ENCODE data around the gene NFATC1. TPM values are rescaled to one million over a fixed set of nuclear protein-coding genes. Genes with fewer than 3 reads are reported as not detected.

The NFATC1 gene
- total RNA-seq, 4 donors from 2014 or later, result 7.1 to 74.7 (median 28.4) TPM

DNA sequence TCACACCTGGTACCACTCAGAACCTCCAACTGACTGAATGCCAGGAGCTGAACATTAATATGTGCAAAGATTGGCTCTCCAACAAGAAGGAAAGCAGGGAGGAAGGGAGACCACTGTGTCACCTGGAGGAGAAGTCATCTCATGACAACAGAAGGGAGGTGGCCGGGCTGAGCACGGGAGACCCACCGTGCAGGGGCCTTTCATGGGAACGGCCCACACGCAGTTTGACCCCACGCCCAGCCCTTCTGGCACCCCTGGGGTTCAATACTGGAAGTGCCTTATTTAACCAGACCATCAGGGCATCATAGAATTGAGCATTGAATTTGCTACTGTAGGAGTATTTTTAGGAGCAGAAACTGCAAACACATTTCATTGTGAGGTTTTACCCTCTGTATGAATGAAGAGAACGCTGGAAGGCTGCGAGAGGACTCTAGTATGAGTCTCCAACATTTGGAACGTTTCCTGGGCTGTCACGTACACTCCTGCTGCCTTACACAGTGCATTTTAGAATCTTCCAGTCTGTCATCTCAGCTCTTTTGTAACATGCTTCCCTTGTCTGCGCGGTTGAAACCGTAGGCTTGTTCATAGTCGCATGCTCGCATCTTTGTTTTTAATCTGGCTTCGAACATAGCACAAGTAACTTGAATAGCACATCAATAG lies 132.1 kb downstream of the NFATC1 start:
- peaks cover 0 to 15% of the 10 kb centered on the region in 2 donors for H3K36me3 ChIP-seq
- DNase-seq (no peak), ATAC-seq (no peak)
- H3K4me3 ChIP-seq, result no peak overlapping the region
- no peaks in the 10 kb centered on the region for H3K9me3 ChIP-seq
- TF ChIP-seq, protein P1, sequence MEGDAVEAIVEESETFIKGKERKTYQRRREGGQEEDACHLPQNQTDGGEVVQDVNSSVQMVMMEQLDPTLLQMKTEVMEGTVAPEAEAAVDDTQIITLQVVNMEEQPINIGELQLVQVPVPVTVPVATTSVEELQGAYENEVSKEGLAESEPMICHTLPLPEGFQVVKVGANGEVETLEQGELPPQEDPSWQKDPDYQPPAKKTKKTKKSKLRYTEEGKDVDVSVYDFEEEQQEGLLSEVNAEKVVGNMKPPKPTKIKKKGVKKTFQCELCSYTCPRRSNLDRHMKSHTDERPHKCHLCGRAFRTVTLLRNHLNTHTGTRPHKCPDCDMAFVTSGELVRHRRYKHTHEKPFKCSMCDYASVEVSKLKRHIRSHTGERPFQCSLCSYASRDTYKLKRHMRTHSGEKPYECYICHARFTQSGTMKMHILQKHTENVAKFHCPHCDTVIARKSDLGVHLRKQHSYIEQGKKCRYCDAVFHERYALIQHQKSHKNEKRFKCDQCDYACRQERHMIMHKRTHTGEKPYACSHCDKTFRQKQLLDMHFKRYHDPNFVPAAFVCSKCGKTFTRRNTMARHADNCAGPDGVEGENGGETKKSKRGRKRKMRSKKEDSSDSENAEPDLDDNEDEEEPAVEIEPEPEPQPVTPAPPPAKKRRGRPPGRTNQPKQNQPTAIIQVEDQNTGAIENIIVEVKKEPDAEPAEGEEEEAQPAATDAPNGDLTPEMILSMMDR (IDR thresholded peaks at IDR 0.05 in 4 of 5, conservative IDR thresholded peaks at IDR 0.05 in 1 of 5), result no peak
- no peak for TF ChIP-seq POLR2A (IDR thresholded peaks at IDR 0.05)
- intact Hi-C loops (cut with DNase I; ENCODE audit: low total_unique reads), result loop anchor here (1.0 to 5.0 kb wide), 2 partner anchors 130 to 147 kb away; partner anchors contain the start of gene NFATC1
- in situ Hi-C loops (cut with MboI; ENCODE audit: low sequenced_read_pairs in 4 of 4), result loop anchor here in 1 of 4 donors (25.0 kb wide), 1 partner anchor 110 kb away; no protein-coding TSS in a partner anchor
- peaks cover 7 to 13% of the 10 kb centered on the region in 2 donors for H3K4me1 ChIP-seq
- H3K27ac ChIP-seq, result no peak overlapping the region
- no peaks in the 10 kb centered on the region for H3K27me3 ChIP-seq

DNA sequence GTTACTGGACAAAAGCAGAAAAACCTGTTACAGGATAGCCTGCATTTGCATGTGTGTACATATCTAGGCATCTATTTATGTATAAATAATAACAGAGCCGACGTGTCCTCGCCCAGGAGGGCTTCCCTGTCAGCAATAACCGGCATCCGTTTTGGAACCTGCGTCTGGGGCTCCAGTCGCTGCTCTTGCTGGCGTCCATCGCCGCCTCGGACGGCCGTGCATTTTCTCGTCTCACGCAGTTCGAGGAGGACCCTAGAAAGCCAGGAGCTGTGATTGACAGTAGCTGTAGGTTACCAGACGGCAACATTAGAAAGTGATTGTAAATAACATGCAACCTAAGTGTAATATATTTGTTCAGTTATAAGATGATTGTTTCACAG lies 132.6 kb downstream of the NFATC1 start:
- DNase-seq, result no peak
- no peak for ATAC-seq
- TF ChIP-seq POLR2A (IDR thresholded peaks at IDR 0.05), result no peak
- TF ChIP-seq, protein P1 (IDR thresholded peaks at IDR 0.05 in 4 of 5, conservative IDR thresholded peaks at IDR 0.05 in 1 of 5), result no peak
- H3K27ac ChIP-seq, result no peak overlapping the region
- peaks cover 0 to 15% of the 10 kb centered on the region in 2 donors for H3K36me3 ChIP-seq
- intact Hi-C loops (cut with DNase I; ENCODE audit: low total_unique reads), result loop anchor here (1.0 to 5.0 kb wide), 2 partner anchors 131 to 148 kb away; partner anchors contain the start of gene NFATC1
- H3K4me3 ChIP-seq, result no peak overlapping the region
- no peaks in the 10 kb centered on the region for H3K27me3 ChIP-seq
- in situ Hi-C loops (cut with MboI; ENCODE audit: low sequenced_read_pairs in 4 of 4), result loop anchor here in 1 of 4 donors (25.0 kb wide), 1 partner anchor 109 kb away; no protein-coding TSS in a partner anchor
- H3K9me3 ChIP-seq, result no peaks in the 10 kb centered on the region
- H3K4me1 ChIP-seq, result peaks cover 7 to 13% of the 10 kb centered on the region in 2 donors

DNA sequence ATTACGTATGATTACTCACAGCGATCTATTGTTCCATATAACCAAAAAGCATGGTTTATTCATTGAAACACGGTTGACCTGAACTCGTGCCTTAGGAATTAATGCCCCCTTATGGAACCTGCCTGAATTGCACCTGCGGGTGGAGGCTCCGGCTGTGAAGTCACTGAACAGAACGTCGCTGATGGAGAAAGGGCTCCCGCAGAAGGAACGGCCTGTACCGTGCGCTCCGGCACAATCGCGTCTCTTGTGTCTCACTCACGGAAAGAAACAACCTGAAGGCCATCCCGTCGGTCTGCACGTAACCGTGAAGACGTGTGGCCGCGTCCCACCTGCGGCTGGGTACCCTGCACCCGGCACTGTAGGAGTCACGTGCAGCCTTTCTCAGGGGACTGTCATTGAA lies 133.1 kb downstream of the NFATC1 start:
- intact Hi-C loops (cut with DNase I; ENCODE audit: low total_unique reads), result loop anchor here (1.0 to 5.0 kb wide), 2 partner anchors 132 to 149 kb away; partner anchors contain the start of gene NFATC1
- no peak for DNase-seq
- TF ChIP-seq, protein P1 (IDR thresholded peaks at IDR 0.05 in 4 of 5, conservative IDR thresholded peaks at IDR 0.05 in 1 of 5), result peak; percentile 80 to 93 (median 84)
- no peak for TF ChIP-seq POLR2A (IDR thresholded peaks at IDR 0.05)

DNA sequence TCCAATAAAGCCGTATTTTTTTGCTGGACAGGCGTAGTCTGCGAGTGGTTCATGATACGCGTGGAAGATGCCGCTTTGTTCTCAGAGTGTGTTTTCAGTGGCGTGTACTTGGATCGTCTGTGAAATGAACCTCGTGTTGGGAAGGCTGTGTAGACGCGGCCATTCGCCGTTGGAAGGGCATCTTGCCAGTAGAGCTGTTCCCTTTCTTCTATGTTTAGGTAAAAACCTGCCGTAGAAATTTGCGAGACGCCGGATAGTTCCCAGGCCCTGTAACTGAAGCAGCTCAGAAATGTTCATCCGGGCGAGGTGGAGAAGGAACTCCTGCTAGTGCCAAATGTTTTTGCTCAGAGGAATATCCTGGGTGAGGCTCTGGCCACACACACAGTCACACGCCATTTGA lies 133.6 kb downstream of the NFATC1 start:
- no peak for DNase-seq
- in situ Hi-C loops (cut with MboI; ENCODE audit: low sequenced_read_pairs in 4 of 4), result loop anchor here in 1 of 4 donors (25.0 kb wide), 1 partner anchor 108 kb away; no protein-coding TSS in a partner anchor
- intact Hi-C loops (cut with DNase I; ENCODE audit: low total_unique reads), result loop anchor here (5.0 kb wide), 1 partner anchor 132 kb away; the partner anchor contains the start of gene NFATC1
- TF ChIP-seq POLR2A (IDR thresholded peaks at IDR 0.05), result no peak
- TF ChIP-seq, protein P1 (IDR thresholded peaks at IDR 0.05 in 4 of 5, conservative IDR thresholded peaks at IDR 0.05 in 1 of 5), result no peak
- Histone ChIP-seq H3K4me3 (no peak overlapping the region), H3K4me1 (peaks cover 7 to 13% of the 10 kb centered on the region in 2 donors), H3K9me3 (no peaks in the 10 kb centered on the region), H3K36me3 (peaks cover 0 to 15% of the 10 kb centered on the region in 2 donors), H3K27ac (no peak overlapping the region), H3K27me3 (no peaks in the 10 kb centered on the region)
- ATAC-seq, result no peak

More for the DNA sequence above, 133.1 kb downstream of the NFATC1 start:
- in situ Hi-C loops (cut with MboI; ENCODE audit: low sequenced_read_pairs in 4 of 4), result loop anchor here in 1 of 4 donors (25.0 kb wide), 1 partner anchor 108 kb away; no protein-coding TSS in a partner anchor
- Histone ChIP-seq H3K36me3 (peaks cover 0 to 15% of the 10 kb centered on the region in 2 donors), H3K27me3 (no peaks in the 10 kb centered on the region), H3K4me1 (peaks cover 7 to 13% of the 10 kb centered on the region in 2 donors), H3K4me3 (no peak overlapping the region), H3K27ac (no peak overlapping the region), H3K9me3 (no peaks in the 10 kb centered on the region)
- peak; percentile 19 to 68 for ATAC-seq
